Right renal cortex interstitium (tissue), 3 donors: Measurements from ENCODE around the gene TCF21. TPM values are rescaled to one million over a fixed set of nuclear protein-coding genes. Genes with fewer than 3 reads are reported as not detected.
"Not testable (repeated sequence)": the region's sequence is repeated elsewhere in the genome, so short reads cannot be mapped to it uniquely, and the experiment has no call there.

Source experiments
- DNase-seq, 3 donors: peaks; one replicate each; pipeline ENCODE4 v3.0.0-alpha.2; 2013; ENCODE audit warnings: low read depth in 3 of 3, low spot score in 2 of 3
- polyA plus RNA-seq, 3 donors: library from polyadenylated mRNA; unstranded; fragments of 120-200 nt; gene quantifications; one replicate each; pipeline ENCODE4 v1.2.1, GENCODE V29; 2013; ENCODE audit not compliant: insufficient read length in 3 of 3

TCF21 gene
- polyA plus RNA-seq, result 100 to 1,000 TPM; 167 to 202 (median 184) TPM

DNA sequence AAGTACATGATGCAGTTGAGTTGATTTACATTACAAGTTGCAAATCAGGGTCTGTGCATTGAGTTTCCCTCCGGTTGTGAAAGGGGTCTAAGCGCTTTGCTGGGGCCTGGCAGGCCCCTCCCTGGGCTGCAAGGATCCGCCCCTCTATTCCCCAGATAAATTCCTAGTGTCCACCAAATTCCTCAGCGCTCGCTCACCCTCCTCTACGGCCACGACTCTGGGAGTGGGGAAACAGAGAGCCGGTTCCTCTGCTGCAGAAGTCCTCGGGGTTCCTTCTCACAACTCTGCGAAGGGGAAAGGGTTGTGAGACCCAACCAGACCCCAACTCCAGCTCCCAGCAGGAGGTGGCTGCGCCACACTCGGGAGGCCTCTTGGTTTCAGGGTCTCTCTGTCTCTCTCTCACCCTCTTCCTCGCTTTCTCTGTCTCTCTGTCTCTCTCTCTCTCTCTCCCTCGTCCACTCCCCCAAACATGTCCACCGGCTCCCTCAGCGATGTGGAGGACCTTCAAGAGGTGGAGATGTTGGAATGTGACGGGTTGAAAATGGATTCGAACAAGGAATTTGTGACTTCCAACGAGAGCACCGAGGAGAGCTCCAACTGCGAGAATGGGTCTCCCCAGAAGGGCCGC, at the start of gene TCF21:
TCF21 (plus strand) TSS at position 185 of the 628 bp plus-strand sequence; CDS start at position 470, 285 bp downstream.
- DNase-seq, result no peak

DNA sequence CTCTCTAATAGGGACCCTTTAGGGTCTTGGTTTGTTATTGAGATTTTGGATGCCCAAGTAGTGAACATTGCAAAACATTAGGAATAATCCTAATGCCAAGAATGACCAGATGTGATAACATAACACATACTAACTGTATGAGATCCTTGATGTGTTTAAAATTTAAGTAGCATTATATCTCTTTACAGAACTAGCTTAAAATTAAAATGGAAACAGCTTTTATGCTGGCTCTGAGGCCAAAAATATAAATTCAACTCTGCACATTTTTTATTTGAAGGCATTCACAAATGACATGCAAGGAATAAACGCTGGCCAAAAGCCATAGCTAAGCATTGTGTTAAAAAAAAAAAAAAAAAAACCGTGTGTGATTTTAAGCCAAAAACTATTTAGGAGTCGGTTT, 47.7 kb upstream of the TCF21 start:
- no peak for DNase-seq

DNA sequence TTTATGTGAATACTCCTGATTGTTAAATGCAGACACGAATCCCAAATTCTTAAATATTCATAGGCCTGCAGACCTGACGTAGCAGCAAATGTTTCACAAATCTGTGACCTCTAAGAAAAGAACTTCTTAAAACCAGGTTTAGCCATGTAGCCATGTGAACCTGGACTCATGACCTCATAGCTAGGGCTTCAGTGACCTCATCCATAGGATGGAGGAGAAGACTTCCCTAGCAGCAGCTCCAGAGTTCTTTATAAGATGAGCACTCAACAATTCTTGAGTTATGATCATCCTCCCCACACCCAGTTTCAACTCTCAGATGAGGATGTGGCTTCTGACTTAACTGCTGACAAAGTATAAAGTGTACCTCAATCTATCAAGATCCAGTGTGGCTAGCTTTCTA, 45.8 kb upstream of the TCF21 start:
- DNase-seq, result no peak

GRCh38 chr6:133844709-133845108, 44.2 kb upstream of the TCF21 start:
- no peak for DNase-seq

- DNase-seq, result no peak
Observed at GRCh38 chr6:133854041-133854363, 34.9 kb upstream of the TCF21 start.

DNA sequence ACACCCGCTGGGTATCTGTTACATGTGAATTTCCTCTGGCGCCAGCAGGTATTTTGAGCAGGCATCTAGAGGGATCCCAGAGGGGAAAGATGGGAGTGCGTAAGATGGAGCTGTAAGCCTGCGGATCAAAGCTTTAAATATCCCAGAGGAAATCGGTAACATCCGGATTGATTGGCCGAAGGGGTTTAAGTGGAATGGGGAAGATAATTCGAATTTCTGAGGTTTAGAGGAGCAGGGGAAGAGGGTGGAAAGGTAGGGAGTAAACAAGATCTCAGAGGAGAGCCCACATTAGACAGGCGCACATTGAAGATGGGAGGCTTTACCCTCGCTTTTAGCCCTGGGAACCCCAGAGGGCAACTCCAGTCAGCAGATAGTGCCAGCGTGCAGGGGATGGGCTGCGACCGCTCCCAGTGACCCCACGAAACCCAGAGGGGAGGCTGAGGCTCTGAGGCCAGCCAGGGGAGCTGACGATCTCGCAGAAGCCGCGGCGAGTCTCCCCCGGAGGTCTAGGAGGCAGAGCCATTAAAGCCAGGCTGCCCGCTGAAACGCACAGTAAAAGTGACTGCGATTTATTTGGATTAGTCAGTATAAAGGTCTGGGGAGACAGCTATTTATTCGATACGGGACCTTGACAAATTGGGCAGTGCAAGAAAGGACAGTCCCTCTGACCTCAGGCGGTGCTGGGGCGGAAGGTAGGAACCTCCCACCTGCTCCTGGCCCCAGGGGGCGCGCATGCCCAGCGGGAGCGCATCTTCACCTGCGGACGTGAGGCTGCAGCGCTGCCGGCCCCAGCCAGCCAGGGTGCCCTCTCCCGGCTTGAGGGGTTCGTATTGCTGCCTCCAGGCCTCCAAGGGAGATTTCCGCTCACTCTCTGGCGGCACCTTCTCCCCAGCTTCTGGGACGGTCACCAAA, 34.3 kb upstream of the TCF21 start:
- DNase-seq, result no peak

- no peak for DNase-seq
Observed at GRCh38 chr6:133855276-133855990, 33.5 kb upstream of the TCF21 start.

DNA sequence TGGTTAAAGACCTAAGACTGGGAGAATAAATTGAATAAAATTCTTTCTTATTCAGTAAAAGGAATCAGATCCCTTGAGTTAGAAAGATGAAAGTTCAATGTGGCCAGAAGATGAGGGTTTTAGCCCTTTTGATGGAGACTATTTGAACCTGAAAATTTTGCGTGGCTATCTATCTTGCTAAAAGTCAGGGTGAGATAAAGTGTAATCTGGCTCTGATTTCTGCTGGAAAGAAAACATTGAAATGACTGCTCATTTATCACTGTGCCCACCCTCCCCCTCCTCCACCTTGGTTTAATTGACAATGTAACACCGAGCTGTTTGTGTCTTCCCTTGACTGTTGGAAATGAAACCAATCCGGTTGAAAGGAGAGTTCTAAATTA, 32.9 kb upstream of the TCF21 start:
- DNase-seq, result no peak

GRCh38 chr6:133856911-133857310, 32.0 kb upstream of the TCF21 start:
- no peak for DNase-seq

DNA sequence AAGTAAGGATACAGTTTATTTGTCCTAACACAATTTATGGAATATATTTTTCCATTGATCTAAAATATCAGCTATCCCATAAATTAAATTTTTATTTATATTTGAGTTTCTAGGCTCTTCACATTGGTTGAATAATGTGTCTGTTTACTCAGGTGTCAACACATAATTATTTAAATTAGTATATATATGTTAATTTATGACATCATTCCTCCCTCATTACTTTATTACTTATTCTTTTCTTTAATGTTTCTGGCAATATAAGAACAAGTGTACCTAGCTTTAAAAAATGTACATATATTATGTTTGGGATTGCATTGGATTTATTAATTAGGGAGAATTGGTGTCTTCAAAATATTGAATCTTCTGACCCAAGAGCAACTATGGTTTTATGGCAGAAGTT, 31.2 kb upstream of the TCF21 start:
- DNase-seq, result no peak

DNA sequence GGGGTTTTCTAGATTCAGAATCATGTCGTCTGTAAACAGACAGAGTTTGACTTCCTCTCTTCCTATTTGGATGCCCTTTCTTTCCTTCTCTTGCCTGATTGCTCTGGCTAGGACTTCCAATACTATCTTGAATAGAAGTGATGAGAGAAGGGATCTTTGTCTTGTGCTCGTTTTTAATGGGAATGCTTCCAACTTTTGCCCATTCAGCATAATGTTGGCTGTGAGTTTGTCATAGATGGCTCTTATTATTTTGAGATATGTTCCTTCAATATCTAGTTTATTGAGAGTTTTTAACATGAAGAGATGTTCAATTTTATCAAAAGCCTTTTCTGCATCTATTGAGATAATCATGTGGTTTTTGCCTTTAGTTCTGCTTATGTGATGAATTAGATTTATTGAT, 27.6 kb upstream of the TCF21 start:
- not testable (repeated sequence) for DNase-seq

DNA sequence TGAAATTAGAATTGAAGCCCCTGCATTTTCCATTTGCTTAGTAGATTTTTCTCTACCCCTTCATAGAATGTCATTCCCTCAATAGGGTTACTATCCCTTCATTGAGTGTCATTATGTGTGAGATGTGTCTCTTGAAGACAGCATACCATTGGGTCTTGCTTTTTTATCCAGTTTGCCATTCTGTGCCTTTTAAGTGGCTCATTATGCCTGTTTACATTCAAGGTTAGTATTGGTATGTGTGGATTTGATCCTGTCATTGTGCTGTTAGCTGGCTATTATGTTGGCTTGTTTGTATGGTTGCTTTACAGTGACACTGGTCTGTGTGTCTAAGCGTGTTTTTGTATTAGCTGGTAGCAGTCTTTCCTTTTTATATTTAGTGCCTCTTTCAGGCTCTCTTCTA, 25.7 kb upstream of the TCF21 start:
- DNase-seq, result no peak

- DNase-seq, result no peak
Observed at GRCh38 chr6:133865680-133866079, 23.2 kb upstream of the TCF21 start.

DNA sequence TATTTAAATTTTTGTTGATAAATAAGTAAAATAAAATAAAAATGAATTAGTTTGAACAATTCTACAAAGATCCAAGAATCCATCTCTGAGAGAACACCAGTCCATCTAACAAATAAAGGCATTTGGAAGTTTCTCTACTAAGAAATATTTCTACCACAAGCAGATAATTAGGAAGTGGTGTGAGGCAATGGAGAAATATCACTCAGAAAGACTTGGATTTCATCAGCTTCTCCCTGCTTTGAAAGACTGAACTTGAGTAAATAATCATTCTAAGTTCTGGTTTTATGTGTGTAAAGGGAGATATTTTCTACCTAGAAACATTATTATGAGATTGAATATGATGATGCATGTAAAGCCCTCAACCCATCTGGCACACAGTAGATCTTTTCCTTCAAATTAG, 17.8 kb upstream of the TCF21 start:
- no peak for DNase-seq

DNA sequence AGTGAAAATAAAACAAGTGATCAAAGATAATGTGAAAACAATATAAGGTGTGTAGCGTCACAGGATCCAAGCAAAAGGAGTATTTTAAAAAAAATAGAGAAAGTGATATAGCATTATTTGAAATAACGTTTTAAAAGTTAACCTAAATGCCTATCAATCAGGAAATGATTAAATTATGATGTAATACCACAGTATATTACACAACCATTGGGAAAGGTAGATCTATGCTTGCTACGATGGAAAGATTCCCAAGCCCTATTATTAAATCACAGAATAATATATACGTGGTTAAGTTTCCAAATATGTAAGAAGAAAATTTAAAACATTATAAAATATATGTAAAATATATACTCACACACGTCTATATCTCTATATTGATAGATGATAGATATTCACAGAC, 15.4 kb upstream of the TCF21 start:
- DNase-seq, result no peak

- DNase-seq, result no peak
Observed at GRCh38 chr6:133877116-133877515, 11.8 kb upstream of the TCF21 start.

DNA sequence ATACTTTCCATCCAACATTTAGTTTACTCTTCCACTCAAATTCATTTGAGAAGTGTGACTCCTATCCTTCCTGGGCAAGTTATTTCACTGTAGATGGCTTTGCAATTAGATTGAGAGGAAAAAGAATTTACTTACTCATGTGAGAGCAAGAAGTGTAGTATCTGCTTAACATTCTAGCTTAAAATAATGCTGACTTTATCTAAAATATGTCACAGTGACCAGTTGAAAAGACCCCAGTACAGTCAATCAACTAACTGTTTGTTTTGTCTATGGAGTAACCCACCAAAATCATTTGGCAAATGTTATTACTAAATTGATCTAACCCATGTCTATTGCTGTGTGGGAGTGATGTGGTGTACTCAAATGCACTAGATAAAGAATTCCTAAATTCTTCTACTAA, 8.9 kb upstream of the TCF21 start:
- no peak for DNase-seq

DNA sequence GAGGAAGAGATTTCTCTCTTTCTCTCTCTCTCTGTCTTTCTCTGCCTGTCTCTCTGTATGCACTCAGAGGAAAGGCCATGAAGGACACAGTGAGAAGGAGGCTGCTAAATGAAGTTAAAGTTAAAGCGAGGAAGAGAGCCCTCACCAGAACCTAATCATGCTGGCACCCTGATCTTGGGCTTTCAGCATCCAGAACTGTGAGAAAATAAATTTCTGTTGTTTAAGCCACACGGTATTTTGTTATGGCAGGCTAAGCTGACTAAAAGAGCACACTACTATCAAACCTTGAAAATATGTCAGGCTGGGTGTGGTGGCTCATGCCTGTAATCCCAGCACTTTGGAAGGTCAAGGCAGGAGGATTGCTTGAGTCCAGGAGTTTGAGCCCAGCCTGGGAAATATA, 8.0 kb upstream of the TCF21 start:
- DNase-seq, result no peak

DNA sequence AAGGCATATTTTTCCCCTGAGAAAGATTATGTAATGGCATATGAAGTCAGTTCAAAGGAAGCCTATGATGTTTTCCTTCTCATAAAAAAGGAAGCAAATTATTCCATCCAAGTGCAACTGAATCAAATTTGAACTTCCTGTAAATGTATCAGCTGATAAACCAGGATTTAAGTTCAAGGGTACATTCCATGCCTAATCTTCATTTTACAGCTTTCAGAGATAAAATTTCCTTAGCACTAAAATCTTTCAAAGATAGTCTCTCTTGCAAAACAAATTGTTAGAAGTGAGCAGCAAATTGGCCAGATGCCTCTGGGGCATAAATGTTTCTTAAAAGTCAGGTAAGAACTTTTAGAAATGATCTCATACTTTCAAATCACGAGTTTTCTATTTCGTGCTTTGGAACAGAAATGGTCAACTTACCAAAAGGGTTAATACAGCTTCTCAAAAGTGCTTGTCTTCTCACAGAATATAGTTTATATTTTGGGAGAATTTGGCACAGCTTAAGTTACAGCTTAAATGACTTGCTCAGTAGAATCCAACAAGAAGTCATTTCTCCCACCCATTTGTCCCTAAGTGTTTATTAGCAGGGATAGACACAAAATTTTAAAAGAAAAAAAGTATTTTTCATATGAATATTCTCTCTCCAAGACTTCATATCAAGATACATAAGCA, 2.7 kb upstream of the TCF21 start:
- DNase-seq, result no peak

- no peak for DNase-seq
Observed at GRCh38 chr6:133887156-133887879, 1.6 kb upstream of the TCF21 start.

DNA sequence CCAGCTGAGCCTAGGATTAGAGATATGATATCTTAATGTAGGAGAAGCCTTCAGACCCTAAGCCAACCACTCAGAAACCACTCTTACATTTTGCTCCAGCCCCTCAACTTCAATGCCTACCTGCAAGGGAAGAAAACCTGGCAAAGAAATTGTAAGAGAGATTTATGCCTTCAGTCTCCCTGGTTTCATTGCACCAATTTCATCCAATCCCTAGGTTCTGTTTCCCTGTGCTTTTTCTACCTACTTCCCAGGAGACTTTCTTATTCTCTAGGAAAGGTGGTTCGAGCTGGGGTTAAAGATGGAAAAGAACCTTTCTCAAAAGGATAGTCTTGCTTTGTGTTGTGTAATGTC, 1.1 kb upstream of the TCF21 start:
- no peak for DNase-seq
